VCaP (cell line): Measurements from ENCODE around the gene NPAS2.
A peak's percentile ranks its signal among the peaks of the same experiment; 100 is the strongest.

Source experiments
- H3K27ac ChIP-seq: fragments of 450-650 bp; 2 replicates; pipeline ENCODE4 v1.5.1; 2017
- TF ChIP-seq, protein P1 (sequence below): fragments of 450-650 bp; conservative IDR thresholded peaks from 2 replicates; pipeline ENCODE4 v1.5.1; 2017; ENCODE audit warnings: mild to moderate bottlenecking, moderate library complexity

Gene NPAS2

DNA sequence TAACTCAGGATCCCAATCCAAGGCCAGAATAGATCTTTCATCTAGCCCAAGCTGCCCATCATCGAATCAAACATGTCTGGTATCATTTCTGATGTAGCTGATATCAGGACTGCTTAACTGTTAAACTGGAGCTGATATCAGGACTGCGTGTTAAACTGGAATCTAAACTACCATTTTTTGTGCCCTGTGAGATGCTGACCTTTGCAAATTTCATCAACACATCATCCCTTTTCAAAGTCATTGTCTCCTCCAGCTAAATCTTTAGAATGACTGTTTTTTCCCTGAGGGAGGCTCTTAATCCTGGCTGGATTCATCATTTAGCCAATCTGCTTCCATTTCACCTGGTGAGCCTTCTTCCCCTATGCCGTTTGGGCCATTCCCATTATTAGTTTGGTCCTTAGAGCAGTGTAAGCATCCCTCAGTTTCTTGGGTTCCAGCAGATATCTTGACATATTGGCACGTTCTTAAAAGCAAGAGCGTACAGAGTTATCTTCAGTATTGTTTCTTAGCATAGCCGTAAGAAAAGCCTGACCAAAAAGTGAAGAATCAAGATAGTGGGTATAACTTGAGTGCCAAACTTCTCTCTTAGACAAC, 194.4 kb downstream of the NPAS2 start:
- TF ChIP-seq, protein P1, sequence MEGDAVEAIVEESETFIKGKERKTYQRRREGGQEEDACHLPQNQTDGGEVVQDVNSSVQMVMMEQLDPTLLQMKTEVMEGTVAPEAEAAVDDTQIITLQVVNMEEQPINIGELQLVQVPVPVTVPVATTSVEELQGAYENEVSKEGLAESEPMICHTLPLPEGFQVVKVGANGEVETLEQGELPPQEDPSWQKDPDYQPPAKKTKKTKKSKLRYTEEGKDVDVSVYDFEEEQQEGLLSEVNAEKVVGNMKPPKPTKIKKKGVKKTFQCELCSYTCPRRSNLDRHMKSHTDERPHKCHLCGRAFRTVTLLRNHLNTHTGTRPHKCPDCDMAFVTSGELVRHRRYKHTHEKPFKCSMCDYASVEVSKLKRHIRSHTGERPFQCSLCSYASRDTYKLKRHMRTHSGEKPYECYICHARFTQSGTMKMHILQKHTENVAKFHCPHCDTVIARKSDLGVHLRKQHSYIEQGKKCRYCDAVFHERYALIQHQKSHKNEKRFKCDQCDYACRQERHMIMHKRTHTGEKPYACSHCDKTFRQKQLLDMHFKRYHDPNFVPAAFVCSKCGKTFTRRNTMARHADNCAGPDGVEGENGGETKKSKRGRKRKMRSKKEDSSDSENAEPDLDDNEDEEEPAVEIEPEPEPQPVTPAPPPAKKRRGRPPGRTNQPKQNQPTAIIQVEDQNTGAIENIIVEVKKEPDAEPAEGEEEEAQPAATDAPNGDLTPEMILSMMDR: no peak
- no peak overlapping the region for H3K27ac ChIP-seq

DNA sequence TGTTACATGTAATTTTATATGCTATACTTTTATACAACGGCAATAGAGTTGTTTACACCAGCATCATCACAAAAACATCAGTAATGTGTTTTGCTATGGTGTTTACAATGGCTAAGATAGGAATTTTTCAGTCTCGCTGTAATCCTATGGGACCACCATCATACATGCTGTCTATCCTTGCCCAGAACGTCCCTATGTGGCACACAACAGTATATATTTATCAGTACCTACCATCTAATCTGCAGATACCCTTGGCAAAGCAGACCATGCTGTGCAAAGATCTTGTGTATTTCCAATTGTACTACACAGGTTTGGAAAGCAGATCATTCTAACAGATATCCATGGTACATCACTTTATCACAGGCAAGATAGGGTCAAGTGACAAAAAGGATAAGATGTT, 197.4 kb downstream of the NPAS2 start:
- H3K27ac ChIP-seq: no peak overlapping the region
- TF ChIP-seq, protein P1: no peak

DNA sequence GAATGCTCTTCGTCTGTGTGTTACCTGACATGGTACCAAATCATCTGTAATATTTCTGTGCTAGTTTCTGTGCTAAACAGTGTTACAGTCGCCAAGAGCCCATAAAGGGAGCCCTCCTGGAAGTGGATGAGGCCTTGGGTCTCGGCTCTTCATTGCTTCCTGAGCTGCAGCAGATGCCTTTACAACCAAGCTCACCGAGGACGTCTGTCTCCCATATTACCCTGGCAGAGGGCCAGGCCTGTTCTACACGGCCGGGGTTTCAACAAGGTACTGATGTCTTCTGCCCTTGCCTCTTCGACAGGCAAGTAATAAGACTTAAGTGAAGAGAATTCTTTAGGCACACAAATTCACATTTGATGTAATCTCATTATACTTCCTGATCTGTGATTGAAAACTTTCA, 199.0 kb downstream of the NPAS2 start:
- TF ChIP-seq, protein P1: no peak
- no peak overlapping the region for H3K27ac ChIP-seq

DNA sequence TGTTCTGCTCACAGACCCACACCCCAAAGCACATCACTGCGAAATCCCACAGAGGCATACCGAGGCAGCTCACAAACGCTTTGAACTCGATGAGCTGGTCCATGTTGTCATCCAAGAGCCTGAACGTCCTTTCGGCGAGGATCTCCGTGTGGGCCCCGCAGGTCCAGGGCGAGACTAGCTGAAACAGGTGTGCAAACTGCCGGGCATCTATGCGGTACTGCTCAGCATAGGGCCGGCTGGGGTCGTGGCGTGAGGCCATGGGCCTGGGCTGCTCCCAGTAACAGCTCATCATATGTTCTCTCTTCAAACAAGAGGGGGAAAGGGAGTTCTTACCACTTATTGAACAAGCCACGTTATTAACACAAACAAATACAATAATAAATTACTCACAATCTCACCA, 202.3 kb downstream of the NPAS2 start:
- H3K27ac ChIP-seq: no peak overlapping the region
- TF ChIP-seq, protein P1: no peak

DNA sequence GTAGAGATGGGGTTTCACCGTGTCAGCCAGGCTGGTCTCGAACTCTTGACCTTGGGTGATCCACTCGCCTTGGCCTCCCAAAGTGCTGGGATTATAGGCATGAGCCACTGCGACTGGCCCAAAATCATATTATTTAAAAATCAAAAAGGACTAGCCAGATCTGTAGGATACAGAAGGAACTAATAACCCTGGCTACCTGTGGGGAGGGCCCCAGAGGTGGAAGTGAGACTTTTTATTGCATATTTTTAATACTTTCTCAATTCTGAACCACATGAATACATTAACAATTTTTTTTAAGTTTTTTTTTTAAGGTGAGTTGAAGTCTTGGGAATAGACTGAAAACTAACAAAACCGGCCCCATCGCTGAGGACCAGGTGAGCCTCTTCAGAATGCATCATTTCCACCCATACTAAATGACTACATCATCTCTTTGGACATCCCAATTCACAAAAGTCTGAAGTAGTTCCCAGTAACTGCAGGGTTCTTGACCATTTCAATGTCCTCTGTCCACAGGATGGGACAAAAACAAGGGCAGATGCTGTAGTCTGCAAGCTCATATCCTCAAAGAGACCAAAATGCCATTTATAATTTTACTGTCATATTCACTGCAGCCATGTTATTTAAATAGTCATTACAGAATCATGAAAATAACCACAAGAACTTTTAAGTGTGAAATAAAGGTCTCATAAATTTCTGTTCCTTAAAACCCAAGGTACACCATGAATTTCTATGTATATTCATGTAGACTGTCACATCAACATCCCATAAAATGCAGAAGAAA, 203.6 kb downstream of the NPAS2 start:
- TF ChIP-seq, protein P1: no peak
- peak overlapping the region; percentile 90; the same call in 1 of the 2 replicates for H3K27ac ChIP-seq

DNA sequence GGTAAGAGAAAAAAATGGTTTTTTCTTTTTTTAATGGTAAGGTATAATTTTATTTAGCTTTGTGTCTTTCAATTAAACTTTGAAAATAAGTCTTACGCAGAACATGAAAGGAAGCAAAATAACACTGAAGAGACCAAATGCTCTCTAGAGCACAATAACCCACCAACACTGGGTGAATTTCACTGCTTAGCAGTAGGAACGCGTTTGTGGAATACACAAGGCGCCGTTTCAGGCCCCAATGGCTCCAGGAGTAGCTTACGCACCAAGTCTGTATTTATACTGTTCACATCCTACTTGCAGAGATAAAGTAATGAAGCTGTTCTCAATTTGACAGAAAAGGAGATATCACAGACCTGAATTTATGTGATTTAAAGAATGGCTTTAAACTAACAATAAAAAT, 205.6 kb downstream of the NPAS2 start:
- TF ChIP-seq, protein P1: no peak
- H3K27ac ChIP-seq: peak overlapping the region; percentile 90

DNA sequence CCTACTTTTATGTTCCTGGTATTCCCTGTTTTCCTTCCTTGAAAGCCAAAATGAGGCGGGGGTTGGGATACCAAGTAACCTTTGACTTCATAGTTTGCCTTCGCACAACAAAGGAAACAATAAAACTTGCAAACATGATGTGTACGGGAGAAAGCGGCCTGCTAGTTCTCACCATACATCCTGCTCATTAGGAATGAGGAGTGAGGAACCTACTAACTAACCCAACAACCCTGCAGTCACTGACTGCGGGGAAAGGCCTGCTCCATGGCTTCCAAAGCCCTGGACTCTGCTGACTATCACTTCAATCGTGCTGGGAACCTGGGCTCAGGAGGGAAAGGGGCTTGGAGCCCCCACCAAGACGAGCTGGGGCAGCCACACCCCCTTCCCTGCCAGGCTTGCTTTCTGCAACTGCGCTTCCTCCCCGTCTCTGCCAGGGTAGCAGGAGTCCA, 206.3 kb downstream of the NPAS2 start:
- peak overlapping the region; percentile 90 for H3K27ac ChIP-seq
- TF ChIP-seq, protein P1: no peak
